Measurements from ENCODE around the gene PURA.

Gene PURA

GRCh38 chr5:140113180-140113698 lies 670 bp upstream of the PURA start:
- Mint-ChIP-seq H3K27me3 (peaks cover 6 to 7% of the 10 kb centered on the region in 2 donors), H3K4me1 (peaks cover 33 to 50% of the 10 kb centered on the region in 2 donors), H3K9me3 (no peaks in the 10 kb centered on the region), H3K4me3 (peak overlapping the region; percentile 87 to 97), H3K36me3 (peaks cover 0 to 7% of the 10 kb centered on the region in 2 donors), H3K27ac (peak overlapping the region; percentile 96)
- ATAC-seq (replicated peaks) (no peak), DNase-seq (no peak)

GRCh38 chr5:140114341-140115185 lies 654 bp downstream of the PURA start:
- peak; percentile 57 to 58 for ATAC-seq (replicated peaks)
- peaks cover 0 to 4% of the 10 kb centered on the region in 2 donors for H3K27me3 Mint-ChIP-seq
- peak; percentile 42 for DNase-seq
- peaks cover 27 to 42% of the 10 kb centered on the region in 2 donors for H3K4me1 Mint-ChIP-seq
- peak overlapping the region; percentile 96 for H3K27ac Mint-ChIP-seq
- peak overlapping the region; percentile 87 to 97 for H3K4me3 Mint-ChIP-seq
- no peaks in the 10 kb centered on the region for H3K9me3 Mint-ChIP-seq
- peaks cover 0 to 7% of the 10 kb centered on the region in 2 donors for H3K36me3 Mint-ChIP-seq

GRCh38 chr5:140115186-140115500 lies 1.2 kb downstream of the PURA start:
- DNase-seq (no peak), ATAC-seq (replicated peaks) (no peak)
- no peaks in the 10 kb centered on the region for H3K9me3 Mint-ChIP-seq
- H3K27ac Mint-ChIP-seq: peak overlapping the region; percentile 96
- H3K4me3 Mint-ChIP-seq: peak overlapping the region; percentile 87 to 97
- peaks cover 0 to 4% of the 10 kb centered on the region in 2 donors for H3K27me3 Mint-ChIP-seq
- H3K4me1 Mint-ChIP-seq: peaks cover 26 to 42% of the 10 kb centered on the region in 2 donors
- H3K36me3 Mint-ChIP-seq: peaks cover 0 to 7% of the 10 kb centered on the region in 2 donors

- H3K9me3 Mint-ChIP-seq: no peaks in the 10 kb centered on the region
- peaks cover 27 to 44% of the 10 kb centered on the region in 2 donors for H3K4me1 Mint-ChIP-seq
- no peak for ATAC-seq (replicated peaks)
- no peak overlapping the region for H3K4me3 Mint-ChIP-seq
- no peak overlapping the region for H3K27ac Mint-ChIP-seq
- DNase-seq: no peak
- peaks cover 0 to 7% of the 10 kb centered on the region in 2 donors for H3K36me3 Mint-ChIP-seq
- H3K27me3 Mint-ChIP-seq: no peaks in the 10 kb centered on the region
Observed at GRCh38 chr5:140116716-140117115, 2.8 kb downstream of the PURA start.

GRCh38 chr5:140117523-140117922 lies 3.6 kb downstream of the PURA start:
- Mint-ChIP-seq H3K27ac (no peak overlapping the region), H3K27me3 (no peaks in the 10 kb centered on the region), H3K4me1 (peaks cover 25 to 40% of the 10 kb centered on the region in 2 donors), H3K4me3 (no peak overlapping the region), H3K9me3 (no peaks in the 10 kb centered on the region), H3K36me3 (peaks cover 0 to 7% of the 10 kb centered on the region in 2 donors)
- no peak for DNase-seq
- ATAC-seq (replicated peaks): no peak

GRCh38 chr5:140118302-140118936 lies 4.5 kb downstream of the PURA start:
- no peak overlapping the region for H3K27ac Mint-ChIP-seq
- H3K4me3 Mint-ChIP-seq: no peak overlapping the region
- peaks cover 0 to 7% of the 10 kb centered on the region in 2 donors for H3K36me3 Mint-ChIP-seq
- ATAC-seq (replicated peaks): no peak
- H3K4me1 Mint-ChIP-seq: peaks cover 19 to 31% of the 10 kb centered on the region in 2 donors
- no peaks in the 10 kb centered on the region for H3K27me3 Mint-ChIP-seq
- no peaks in the 10 kb centered on the region for H3K9me3 Mint-ChIP-seq
- no peak for DNase-seq

- H3K36me3 Mint-ChIP-seq: no peaks in the 10 kb centered on the region
- H3K4me1 Mint-ChIP-seq: peaks cover 15% of the 10 kb centered on the region in 2 donors
- no peaks in the 10 kb centered on the region for H3K9me3 Mint-ChIP-seq
- no peak within 1 kb of the TSS for H3K27ac Mint-ChIP-seq
- DNase-seq (no peak), ATAC-seq (replicated peaks) (no peak)
- no peak within 1 kb of the TSS for H3K4me3 Mint-ChIP-seq
- no peaks in the 10 kb centered on the region for H3K27me3 Mint-ChIP-seq
Observed at GRCh38 chr5:140125637-140126036, 11.7 kb downstream of the PURA start, which contains the start of gene IGIP. Gene IGIP (plus strand): TSS chr5:140125937. CDS start chr5:140128477, 2,540 bp downstream.

- H3K4me1 Mint-ChIP-seq: peaks cover 17 to 22% of the 10 kb centered on the region in 2 donors
- no peak for ATAC-seq (replicated peaks)
- no peaks in the 10 kb centered on the region for H3K9me3 Mint-ChIP-seq
Observed at GRCh38 chr5:140126315-140127012, 12.6 kb downstream of the PURA start.

GRCh38 chr5:140128376-140128775 lies 14.5 kb downstream of the PURA start:
- no peaks in the 10 kb centered on the region for H3K27me3 Mint-ChIP-seq
- DNase-seq (no peak), ATAC-seq (replicated peaks) (no peak)
- H3K36me3 Mint-ChIP-seq: no peaks in the 10 kb centered on the region
- peaks cover 19 to 27% of the 10 kb centered on the region in 2 donors for H3K4me1 Mint-ChIP-seq
- no peaks in the 10 kb centered on the region for H3K9me3 Mint-ChIP-seq
- H3K4me3 Mint-ChIP-seq: no peak overlapping the region
- H3K27ac Mint-ChIP-seq: no peak overlapping the region

More at GRCh38 chr5:140126315-140127012, 12.6 kb downstream of the PURA start:
- H3K36me3 Mint-ChIP-seq: no peaks in the 10 kb centered on the region
- H3K27me3 Mint-ChIP-seq: no peaks in the 10 kb centered on the region
- no peak overlapping the region for H3K4me3 Mint-ChIP-seq
- DNase-seq: no peak
- H3K27ac Mint-ChIP-seq: no peak overlapping the region

- peak in 1 of 2 donors; percentile 48 for ATAC-seq (replicated peaks)
- Mint-ChIP-seq H3K27ac (no peak overlapping the region), H3K4me3 (no peak overlapping the region), H3K4me1 (peaks cover 27 to 28% of the 10 kb centered on the region in 2 donors), H3K9me3 (no peaks in the 10 kb centered on the region), H3K36me3 (no peaks in the 10 kb centered on the region), H3K27me3 (no peaks in the 10 kb centered on the region)
- DNase-seq: no peak
Observed at GRCh38 chr5:140130949-140131733, 17.2 kb downstream of the PURA start.

GRCh38 chr5:140131967-140132409 lies 18.1 kb downstream of the PURA start:
- DNase-seq (no peak), ATAC-seq (replicated peaks) (peak; percentile 90 to 95)
- Mint-ChIP-seq H3K4me1 (peaks cover 27 to 31% of the 10 kb centered on the region in 2 donors), H3K27ac (peak overlapping the region; percentile 52), H3K4me3 (no peak overlapping the region), H3K9me3 (no peaks in the 10 kb centered on the region), H3K27me3 (no peaks in the 10 kb centered on the region), H3K36me3 (no peaks in the 10 kb centered on the region)

- H3K9me3 Mint-ChIP-seq: no peaks in the 10 kb centered on the region
- no peaks in the 10 kb centered on the region for H3K36me3 Mint-ChIP-seq
- no peaks in the 10 kb centered on the region for H3K27me3 Mint-ChIP-seq
- ATAC-seq (replicated peaks): no peak
- H3K27ac Mint-ChIP-seq: no peak overlapping the region
- peaks cover 27 to 36% of the 10 kb centered on the region in 2 donors for H3K4me1 Mint-ChIP-seq
- DNase-seq: no peak
- no peak overlapping the region for H3K4me3 Mint-ChIP-seq
Observed at GRCh38 chr5:140133514-140134167, 19.7 kb downstream of the PURA start.

- H3K36me3 Mint-ChIP-seq: no peaks in the 10 kb centered on the region
- H3K4me3 Mint-ChIP-seq: no peak overlapping the region
- no peak for ATAC-seq (replicated peaks)
- no peak overlapping the region for H3K27ac Mint-ChIP-seq
- peaks cover 27 to 36% of the 10 kb centered on the region in 2 donors for H3K4me1 Mint-ChIP-seq
- H3K9me3 Mint-ChIP-seq: no peaks in the 10 kb centered on the region
- no peaks in the 10 kb centered on the region for H3K27me3 Mint-ChIP-seq
- DNase-seq: no peak
Observed at GRCh38 chr5:140134277-140134935, 20.5 kb downstream of the PURA start.
